Measurements from ENCODE around the gene CERKL. TPM values are rescaled to one million over a fixed set of nuclear protein-coding genes. Genes with fewer than 3 reads are reported as not detected.

Gene CERKL
- total RNA-seq, 1 donor from 2014 or later: not detected

GRCh38 chr2:181683518-181684453 is 26.9 kb upstream of the CERKL start:
- TF ChIP-seq, protein P1, sequence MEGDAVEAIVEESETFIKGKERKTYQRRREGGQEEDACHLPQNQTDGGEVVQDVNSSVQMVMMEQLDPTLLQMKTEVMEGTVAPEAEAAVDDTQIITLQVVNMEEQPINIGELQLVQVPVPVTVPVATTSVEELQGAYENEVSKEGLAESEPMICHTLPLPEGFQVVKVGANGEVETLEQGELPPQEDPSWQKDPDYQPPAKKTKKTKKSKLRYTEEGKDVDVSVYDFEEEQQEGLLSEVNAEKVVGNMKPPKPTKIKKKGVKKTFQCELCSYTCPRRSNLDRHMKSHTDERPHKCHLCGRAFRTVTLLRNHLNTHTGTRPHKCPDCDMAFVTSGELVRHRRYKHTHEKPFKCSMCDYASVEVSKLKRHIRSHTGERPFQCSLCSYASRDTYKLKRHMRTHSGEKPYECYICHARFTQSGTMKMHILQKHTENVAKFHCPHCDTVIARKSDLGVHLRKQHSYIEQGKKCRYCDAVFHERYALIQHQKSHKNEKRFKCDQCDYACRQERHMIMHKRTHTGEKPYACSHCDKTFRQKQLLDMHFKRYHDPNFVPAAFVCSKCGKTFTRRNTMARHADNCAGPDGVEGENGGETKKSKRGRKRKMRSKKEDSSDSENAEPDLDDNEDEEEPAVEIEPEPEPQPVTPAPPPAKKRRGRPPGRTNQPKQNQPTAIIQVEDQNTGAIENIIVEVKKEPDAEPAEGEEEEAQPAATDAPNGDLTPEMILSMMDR (IDR thresholded peaks at IDR 0.05): no peak
- Mint-ChIP-seq H3K27me3 (ENCODE audit: unreplicated experiment) (peaks cover 94% of the 10 kb centered on the region), H3K36me3 (ENCODE audit: unreplicated experiment) (no peaks in the 10 kb centered on the region), H3K4me1 (ENCODE audit: unreplicated experiment) (peaks cover 31% of the 10 kb centered on the region), H3K27ac (ENCODE audit: unreplicated experiment) (no peak overlapping the region), H3K9me3 (ENCODE audit: unreplicated experiment) (peaks cover under 1% of the 10 kb centered on the region), H3K4me3 (ENCODE audit: unreplicated experiment) (peak overlapping the region; percentile 68)
- no peak for DNase-seq (ENCODE audit: extremely low spot score, unreplicated experiment)

DNA sequence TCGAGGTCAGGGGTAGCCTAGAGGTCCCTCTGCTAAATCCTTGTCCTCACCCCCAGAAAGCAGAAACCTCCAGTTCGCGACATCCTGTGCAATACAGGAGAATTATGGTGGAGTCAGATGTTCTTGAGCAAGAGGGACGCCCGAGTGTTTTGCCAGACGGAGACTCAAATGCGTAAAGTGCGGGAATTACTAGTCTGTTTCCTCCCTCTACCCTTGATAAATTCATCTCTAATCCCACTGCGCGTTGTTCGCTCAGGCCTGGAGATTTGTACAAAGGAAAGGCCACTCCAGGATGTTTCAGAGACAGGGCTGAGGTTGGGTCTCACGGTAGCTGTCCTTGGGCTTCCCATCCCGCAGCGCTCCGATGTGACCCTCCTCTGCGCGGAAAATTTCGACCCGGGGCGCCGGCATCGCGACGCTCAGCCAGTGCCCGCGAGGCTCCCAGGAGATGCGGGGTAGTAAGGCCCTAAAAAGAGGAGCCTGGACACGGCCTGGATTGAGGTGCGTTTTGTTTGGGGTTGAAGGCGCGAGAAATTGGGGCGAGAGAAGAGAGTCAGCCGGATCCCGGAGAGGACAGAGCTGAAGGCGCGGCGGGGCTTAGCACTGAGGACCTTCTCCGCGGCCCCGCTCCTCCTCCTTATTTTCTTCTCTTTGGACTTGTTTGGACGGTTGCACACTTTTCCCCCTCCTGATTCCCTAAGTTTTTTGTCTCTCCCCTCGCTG is 26.1 kb upstream of the CERKL start:
- H3K4me1 Mint-ChIP-seq (ENCODE audit: unreplicated experiment): peaks cover 33% of the 10 kb centered on the region
- H3K27me3 Mint-ChIP-seq (ENCODE audit: unreplicated experiment): peaks cover 93% of the 10 kb centered on the region
- peak overlapping the region; percentile 68 for H3K4me3 Mint-ChIP-seq (ENCODE audit: unreplicated experiment)
- no peak overlapping the region for H3K27ac Mint-ChIP-seq (ENCODE audit: unreplicated experiment)
- TF ChIP-seq, protein P1 (IDR thresholded peaks at IDR 0.05): no peak
- H3K36me3 Mint-ChIP-seq (ENCODE audit: unreplicated experiment): no peaks in the 10 kb centered on the region
- peaks cover 4% of the 10 kb centered on the region for H3K9me3 Mint-ChIP-seq (ENCODE audit: unreplicated experiment)
- DNase-seq (ENCODE audit: extremely low spot score, unreplicated experiment): no peak

GRCh38 chr2:181682026-181682789 is 25.3 kb upstream of the CERKL start:
- no peak for DNase-seq (ENCODE audit: extremely low spot score, unreplicated experiment)
- TF ChIP-seq, protein P1 (IDR thresholded peaks at IDR 0.05): no peak

GRCh38 chr2:181680937-181681811 is 24.3 kb upstream of the CERKL start:
- H3K9me3 Mint-ChIP-seq (ENCODE audit: unreplicated experiment): peaks cover 4% of the 10 kb centered on the region
- H3K36me3 Mint-ChIP-seq (ENCODE audit: unreplicated experiment): no peaks in the 10 kb centered on the region
- no peak for DNase-seq (ENCODE audit: extremely low spot score, unreplicated experiment)
- H3K4me3 Mint-ChIP-seq (ENCODE audit: unreplicated experiment): peak overlapping the region; percentile 55
- TF ChIP-seq, protein P1 (IDR thresholded peaks at IDR 0.05): no peak
- no peak overlapping the region for H3K27ac Mint-ChIP-seq (ENCODE audit: unreplicated experiment)
- peaks cover 88% of the 10 kb centered on the region for H3K27me3 Mint-ChIP-seq (ENCODE audit: unreplicated experiment)
- peaks cover 35% of the 10 kb centered on the region for H3K4me1 Mint-ChIP-seq (ENCODE audit: unreplicated experiment)

More at GRCh38 chr2:181682026-181682789, 25.3 kb upstream of the CERKL start:
- no peaks in the 10 kb centered on the region for H3K36me3 Mint-ChIP-seq (ENCODE audit: unreplicated experiment)
- peaks cover 4% of the 10 kb centered on the region for H3K9me3 Mint-ChIP-seq (ENCODE audit: unreplicated experiment)
- H3K27ac Mint-ChIP-seq (ENCODE audit: unreplicated experiment): no peak overlapping the region
- peaks cover 91% of the 10 kb centered on the region for H3K27me3 Mint-ChIP-seq (ENCODE audit: unreplicated experiment)
- H3K4me1 Mint-ChIP-seq (ENCODE audit: unreplicated experiment): peaks cover 35% of the 10 kb centered on the region
- peak overlapping the region; percentile 68 for H3K4me3 Mint-ChIP-seq (ENCODE audit: unreplicated experiment)

Data from osteocyte (in vitro differentiated cells).